Articular chondrocyte of knee joint (primary cell): ENCODE measurements around the gene DHX29. TPM values are rescaled to one million over a fixed set of nuclear protein-coding genes. Genes with fewer than 3 reads are reported as not detected.

ENCODE experiments used
- total RNA-seq: library from RNA; depleted of rRNA; stranded (reverse); fragments of >200 nt; gene quantifications from 2 replicates; pipeline ENCODE4 v1.2.3, GENCODE V29; 2012

Gene DHX29
- total RNA-seq, result 52.5 and 52.6 TPM in 2 replicates

DNA sequence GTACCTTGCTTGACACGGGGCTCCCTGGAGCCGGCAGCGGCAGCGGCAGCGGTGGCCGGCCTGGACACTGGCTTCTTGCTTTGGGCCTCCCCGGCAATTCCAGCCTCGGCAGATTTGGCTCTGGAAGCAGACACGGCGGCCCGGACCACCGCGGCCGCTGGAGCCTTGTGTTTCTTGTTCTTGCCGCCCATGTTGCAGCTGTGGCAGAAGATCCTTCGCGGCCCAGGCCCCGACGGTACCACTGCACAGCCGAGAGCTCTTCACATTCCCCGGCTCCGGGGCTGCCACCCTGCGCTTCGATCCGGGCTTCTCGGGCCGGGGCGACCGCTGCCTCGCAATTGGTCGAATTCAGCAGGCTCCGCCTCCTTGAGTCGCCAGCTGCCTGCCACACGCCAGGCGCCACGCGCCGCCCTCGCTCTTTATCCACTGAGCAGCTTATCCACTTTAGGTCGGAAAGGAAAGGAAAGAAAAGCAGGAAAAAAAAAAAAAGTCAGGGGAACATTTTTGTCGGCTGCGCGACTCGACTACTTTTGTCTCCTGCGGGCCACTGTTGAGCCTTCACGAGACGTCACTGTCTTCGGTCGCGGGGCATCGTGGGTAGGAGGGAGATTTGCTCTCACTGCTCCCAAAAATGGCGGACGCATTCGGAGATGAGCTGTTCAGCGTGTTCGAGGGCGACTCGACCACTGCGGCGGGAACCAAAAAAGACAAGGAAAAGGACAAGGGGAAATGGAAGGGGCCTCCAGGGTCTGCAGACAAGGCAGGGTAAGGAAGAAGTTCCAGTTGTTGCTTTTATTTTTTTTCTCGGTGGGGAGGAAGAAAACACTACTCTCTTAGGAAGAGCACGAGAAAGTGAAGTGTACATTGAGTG is at the start of gene DHX29, which contains the start of gene MTREX:
DHX29 (minus strand) TSS at position 312 of the 871 bp plus-strand sequence; CDS start at position 191, 121 bp downstream.
MTREX (plus strand) TSS at position 607 of the 871 bp plus-strand sequence; CDS start at position 632, 25 bp downstream.

DNA sequence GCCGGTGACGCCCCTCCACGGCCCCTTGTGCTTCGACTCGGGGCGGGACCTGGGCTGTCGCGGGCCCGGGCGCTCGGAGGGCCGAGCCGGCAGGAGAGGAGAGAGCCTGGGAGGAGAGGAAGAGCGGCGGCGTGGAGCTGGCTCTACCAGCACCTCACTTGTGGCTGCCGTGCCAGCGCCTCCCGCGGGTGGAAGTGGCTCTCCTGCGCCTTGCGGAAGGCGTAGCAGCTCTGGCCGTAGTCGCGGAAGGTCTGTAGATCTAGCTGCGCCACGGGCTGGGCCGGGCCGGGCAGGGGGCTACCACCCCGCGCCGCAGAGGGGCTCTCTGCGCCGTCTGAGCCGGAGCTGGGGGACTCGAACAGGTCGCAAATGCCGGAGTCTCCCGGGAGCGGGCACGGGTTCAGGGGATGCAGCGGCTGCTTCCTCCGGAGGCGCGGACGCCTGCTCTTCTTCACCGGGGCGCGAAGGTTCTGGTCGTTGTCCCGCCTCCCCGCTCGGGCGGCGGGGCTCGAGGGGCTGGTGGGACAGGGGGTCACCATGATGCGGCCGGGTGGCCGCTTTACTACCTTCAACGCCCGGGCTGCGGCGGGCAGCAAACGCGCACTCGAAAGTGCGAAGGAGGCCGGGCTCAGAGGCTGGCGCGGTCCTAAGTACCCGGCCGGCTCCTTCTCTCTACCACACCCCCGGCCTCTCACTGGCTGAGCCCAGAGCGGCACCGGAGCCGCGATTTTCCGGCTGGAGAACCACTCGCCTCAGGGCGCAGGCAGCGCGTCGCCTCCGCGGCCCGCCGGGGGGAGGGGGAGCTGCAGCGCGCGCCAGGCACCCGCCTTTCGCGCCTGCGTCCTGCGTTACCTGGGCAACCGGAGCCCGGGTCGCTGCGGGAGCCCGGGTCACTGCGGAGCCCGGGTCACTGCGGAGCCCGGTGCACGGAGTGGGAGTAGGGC is 74.2 kb downstream of the DHX29 start, which contains the start of gene CCNO:
CCNO (minus strand) TSS at position 624 of the 944 bp plus-strand sequence; CDS start at position 539, 85 bp downstream.

DNA sequence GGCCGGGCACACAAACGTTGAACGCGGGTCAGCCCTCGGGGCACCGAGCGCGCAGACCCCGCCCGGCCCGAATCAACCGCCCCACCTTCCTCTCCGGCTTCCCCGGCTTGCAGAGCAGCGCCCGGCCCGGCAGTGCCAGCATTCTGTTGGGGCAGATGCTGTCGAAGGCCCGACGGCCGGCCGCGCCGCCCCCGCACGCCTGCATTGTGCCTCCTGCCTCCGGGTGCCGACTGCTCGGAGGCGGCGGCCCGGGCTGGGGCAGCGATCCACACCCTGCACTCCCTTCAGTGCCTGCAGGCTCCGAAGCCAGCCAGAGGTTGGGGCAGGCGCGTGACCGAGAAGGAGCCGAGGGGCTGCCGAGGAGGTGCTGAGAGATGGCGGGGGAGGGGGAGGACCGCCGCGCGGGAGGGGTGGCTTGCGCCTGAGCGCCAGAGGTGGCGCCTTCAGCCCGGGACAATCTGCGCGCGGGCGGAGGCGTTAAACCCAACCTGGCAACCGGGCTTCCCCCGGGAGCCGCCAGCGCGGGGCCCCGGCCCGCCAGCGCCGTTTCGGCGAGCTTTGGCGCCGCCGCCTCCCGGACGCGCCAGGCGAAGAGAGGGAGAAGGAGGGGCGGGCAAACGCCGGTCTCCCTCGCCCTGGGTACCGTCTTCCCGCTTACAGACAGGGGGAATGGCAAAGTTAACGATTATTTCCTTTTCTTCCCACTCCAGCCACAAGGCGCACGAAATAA is 80.4 kb downstream of the DHX29 start, which contains the start of gene MCIDAS:
MCIDAS (minus strand) TSS at position 382 of the 730 bp plus-strand sequence; CDS start at position 205, 177 bp downstream.

Other genes with a start within 250 kb of the DHX29 start
- gene GZMA, start 205.0 kb downstream of the DHX29 start, total RNA-seq, result not detected in 2 replicates
- gene GPX8, start 147.5 kb downstream of the DHX29 start, total RNA-seq, result 201 and 265 TPM in 2 replicates
- gene CDC20B, start 134.5 kb downstream of the DHX29 start, total RNA-seq, result not detected in 2 replicates
- 0.22 and 0.39 TPM in 2 replicates for gene MCIDAS, start 80.4 kb downstream of the DHX29 start, total RNA-seq
- 1.8 and 2.0 TPM in 2 replicates for gene CCNO, start 74.1 kb downstream of the DHX29 start, total RNA-seq
- 99.3 and 109 TPM in 2 replicates for gene MTREX, start 295 bp upstream of the DHX29 start, total RNA-seq
- gene PLPP1, start 227.3 kb upstream of the DHX29 start, total RNA-seq, result 179 and 408 TPM in 2 replicates